HG03442 (cell line): ENCODE measurements around the gene MED25.

Source experiments
- ATAC-seq: cut with Tn5 transposase; IDR thresholded peaks from one replicate; pipeline ENCODE4 v1.9.1; 2021; ENCODE audit warnings: mild to moderate bottlenecking, moderate library complexity; ENCODE audit not compliant: unreplicated experiment

MED25 gene

GRCh38 chr19:49856574-49857021, 38.5 kb downstream of the MED25 start:
- no peak for ATAC-seq

- no peak for ATAC-seq
Measured at GRCh38 chr19:49857061-49857837, 39.2 kb downstream of the MED25 start.

- ATAC-seq: no peak
Measured at GRCh38 chr19:49857838-49858087, 39.7 kb downstream of the MED25 start.

- ATAC-seq: no peak
Measured at GRCh38 chr19:49858088-49858985, 40.2 kb downstream of the MED25 start.

- ATAC-seq: no peak
Measured at GRCh38 chr19:49859682-49860335, 41.7 kb downstream of the MED25 start.

- no peak for ATAC-seq
Measured at GRCh38 chr19:49860336-49861102, 42.4 kb downstream of the MED25 start.

GRCh38 chr19:49861107-49861506, 43.0 kb downstream of the MED25 start:
- no peak for ATAC-seq

GRCh38 chr19:49861541-49862378, 43.7 kb downstream of the MED25 start:
- no peak for ATAC-seq

GRCh38 chr19:49862391-49863253, 44.5 kb downstream of the MED25 start:
- no peak for ATAC-seq

- ATAC-seq: no peak
Measured at GRCh38 chr19:49863254-49863934, 45.3 kb downstream of the MED25 start.

- ATAC-seq: no peak
Measured at GRCh38 chr19:49863935-49864320, 45.8 kb downstream of the MED25 start.

GRCh38 chr19:49864890-49865289, 46.8 kb downstream of the MED25 start:
- ATAC-seq: no peak

GRCh38 chr19:49866933-49867782, 49.1 kb downstream of the MED25 start, which contains the start of gene PNKP:
PNKP (minus strand) TSS chr19:49867576; CDS start chr19:49867204, 372 bp downstream.
- ATAC-seq: peak; percentile 34

GRCh38 chr19:49869009-49869483, 51.0 kb downstream of the MED25 start:
- peak; percentile 6 for ATAC-seq

GRCh38 chr19:49869484-49870308, 51.6 kb downstream of the MED25 start:
- peak; percentile 57 for ATAC-seq

- ATAC-seq: no peak
Measured at GRCh38 chr19:49870309-49870901, 52.3 kb downstream of the MED25 start.
